Gastrocnemius medialis (tissue), 4 donors: Measurements from ENCODE around the gene UMODL1.

Experiments used
- POLR2A ChIP-seq, 2 donors: fragments of 450-650 bp; IDR thresholded peaks; one replicate each; pipeline ENCODE4 v1.6.1; 2017; ENCODE audit warnings: antibody characterized with exemption in 2 of 2, mild to moderate bottlenecking in 2 of 2, moderate library complexity in 2 of 2
- TF ChIP-seq, protein P1 (sequence below), 5 experiments: fragments of 450-650 bp in 3 of 5; fragments of 200-600 bp in 2 of 5; sonication (generic) in 2 of 5; IDR thresholded peaks in 4 of 5; conservative IDR thresholded peaks in 1 of 5; 1 replicate in 4 of 5; 2 replicates in 1 of 5; pipeline ENCODE4 v1.5.1; 2016 to 2019; ENCODE audit warnings: antibody characterized with exemption in 5 of 5, mild to moderate bottlenecking in 3 of 5, moderate library complexity in 3 of 5

DNA sequence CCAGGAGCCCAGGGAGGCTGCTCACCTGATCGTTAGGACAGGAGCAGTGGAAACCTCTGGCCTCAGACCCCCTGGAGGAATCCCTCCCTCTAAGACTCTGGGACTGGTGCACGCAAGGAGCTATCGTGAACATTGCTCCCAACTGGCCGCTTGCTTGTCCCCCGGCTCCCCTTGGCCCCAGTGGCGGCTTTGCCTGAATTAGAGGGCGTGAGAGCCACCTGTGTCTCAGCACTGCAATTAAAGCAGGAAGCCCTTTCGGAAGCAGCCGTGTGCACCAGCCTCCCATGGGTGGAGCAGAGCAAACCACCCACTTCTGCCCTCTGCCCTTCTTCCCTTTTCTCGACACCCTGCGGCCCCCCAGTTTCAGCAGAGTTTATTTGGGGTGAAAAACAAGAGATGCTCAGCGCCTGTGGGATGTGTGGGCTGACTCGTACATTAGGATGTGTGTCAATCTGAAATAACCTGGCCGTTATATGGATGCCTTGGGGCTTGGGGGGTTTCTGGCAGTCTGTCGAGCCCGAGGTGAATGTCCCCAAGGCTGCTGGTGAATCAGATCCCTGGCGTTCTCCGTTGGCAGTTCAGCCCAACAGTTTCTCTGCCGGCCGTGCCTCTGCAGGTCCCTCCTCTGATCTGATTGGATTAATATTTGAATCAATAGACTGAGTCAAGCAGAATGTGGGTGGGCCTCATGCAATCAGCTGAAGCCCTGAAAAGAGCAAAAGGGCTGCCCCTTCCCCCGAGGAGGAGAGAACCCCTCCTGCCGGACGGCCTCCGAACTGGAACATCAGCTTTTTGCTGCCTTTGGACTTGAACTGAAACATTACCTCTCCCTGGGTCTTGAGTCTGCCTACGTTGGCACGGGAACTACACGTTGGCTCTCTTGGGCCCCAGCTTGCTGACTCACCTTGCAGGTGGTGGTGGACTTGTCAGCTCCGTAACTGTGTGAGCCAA lies 7.3 kb upstream of the UMODL1 start:
- TF ChIP-seq, protein P1, sequence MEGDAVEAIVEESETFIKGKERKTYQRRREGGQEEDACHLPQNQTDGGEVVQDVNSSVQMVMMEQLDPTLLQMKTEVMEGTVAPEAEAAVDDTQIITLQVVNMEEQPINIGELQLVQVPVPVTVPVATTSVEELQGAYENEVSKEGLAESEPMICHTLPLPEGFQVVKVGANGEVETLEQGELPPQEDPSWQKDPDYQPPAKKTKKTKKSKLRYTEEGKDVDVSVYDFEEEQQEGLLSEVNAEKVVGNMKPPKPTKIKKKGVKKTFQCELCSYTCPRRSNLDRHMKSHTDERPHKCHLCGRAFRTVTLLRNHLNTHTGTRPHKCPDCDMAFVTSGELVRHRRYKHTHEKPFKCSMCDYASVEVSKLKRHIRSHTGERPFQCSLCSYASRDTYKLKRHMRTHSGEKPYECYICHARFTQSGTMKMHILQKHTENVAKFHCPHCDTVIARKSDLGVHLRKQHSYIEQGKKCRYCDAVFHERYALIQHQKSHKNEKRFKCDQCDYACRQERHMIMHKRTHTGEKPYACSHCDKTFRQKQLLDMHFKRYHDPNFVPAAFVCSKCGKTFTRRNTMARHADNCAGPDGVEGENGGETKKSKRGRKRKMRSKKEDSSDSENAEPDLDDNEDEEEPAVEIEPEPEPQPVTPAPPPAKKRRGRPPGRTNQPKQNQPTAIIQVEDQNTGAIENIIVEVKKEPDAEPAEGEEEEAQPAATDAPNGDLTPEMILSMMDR (IDR thresholded peaks at IDR 0.05 in 4 of 5, conservative IDR thresholded peaks at IDR 0.05 in 1 of 5): no peak
- TF ChIP-seq POLR2A (IDR thresholded peaks at IDR 0.05): no peak
